Measurements from ENCODE around the gene VPS36. TPM values are rescaled to one million over a fixed set of nuclear protein-coding genes. Genes with fewer than 3 reads are reported as not detected.

Gene VPS36
- total RNA-seq, 1 experiment from 2014 or later, result 52.9 TPM

- Histone ChIP-seq H3K27ac (ENCODE audit: low read depth, low read length, poor library complexity, severe bottlenecking) (no peak overlapping the region), H3K4me3 (ENCODE audit: low read depth, low read length, poor library complexity, severe bottlenecking) (no peak overlapping the region), H3K4me1 (ENCODE audit: insufficient read depth, low read length, poor library complexity, severe bottlenecking) (no peaks in the 10 kb centered on the region), H3K27me3 (replicated peaks; ENCODE audit: insufficient read depth, low read depth, low read length, poor library complexity) (no peaks in the 10 kb centered on the region), H3K9me3 (ENCODE audit: low read depth, low read length, poor library complexity, severe bottlenecking) (no peaks in the 10 kb centered on the region), H3K36me3 (ENCODE audit: insufficient read depth, low read length, poor library complexity, severe bottlenecking) (peaks cover 11% of the 10 kb centered on the region)
- ChIA-PET CTCF (no interaction called here), POLR2A (ENCODE audit: low non-redundant PET) (no interaction called here)
- BruUV-seq (replicated peaks), result no TSS peak
- TF ChIP-seq EZH2 (IDR thresholded peaks at IDR 0.05; ENCODE audit: borderline replicate concordance, low read depth, low read length, poor library complexity, severe bottlenecking), result no peak
- TF ChIP-seq CTCF (conservative IDR thresholded peaks at IDR 0.05; ENCODE audit: low read depth, low read length), result no peak
- intact Hi-C loops (cut with micrococcal nuclease; ENCODE audit: unreplicated experiment), result no loop called here
- no peak for DNase-seq (ENCODE audit: low spot score)
Measured at GRCh38 chr13:52414963-52415362, 35.5 kb downstream of the VPS36 start.

GRCh38 chr13:52414051-52414450, 36.4 kb downstream of the VPS36 start:
- POLR2A ChIA-PET (ENCODE audit: low non-redundant PET), result no interaction called here
- no peaks in the 10 kb centered on the region for H3K4me1 ChIP-seq (ENCODE audit: insufficient read depth, low read length, poor library complexity, severe bottlenecking)

GRCh38 chr13:52412128-52412527, 38.3 kb downstream of the VPS36 start:
- Histone ChIP-seq H3K4me3 (ENCODE audit: low read depth, low read length, poor library complexity, severe bottlenecking) (no peak overlapping the region), H3K4me1 (ENCODE audit: insufficient read depth, low read length, poor library complexity, severe bottlenecking) (no peaks in the 10 kb centered on the region), H3K27me3 (replicated peaks; ENCODE audit: insufficient read depth, low read depth, low read length, poor library complexity) (no peaks in the 10 kb centered on the region), H3K9me3 (ENCODE audit: low read depth, low read length, poor library complexity, severe bottlenecking) (no peaks in the 10 kb centered on the region), H3K27ac (ENCODE audit: low read depth, low read length, poor library complexity, severe bottlenecking) (no peak overlapping the region), H3K36me3 (ENCODE audit: insufficient read depth, low read length, poor library complexity, severe bottlenecking) (peaks cover 10% of the 10 kb centered on the region)
- no TSS peak for BruUV-seq (replicated peaks)
- TF ChIP-seq CTCF (conservative IDR thresholded peaks at IDR 0.05; ENCODE audit: low read depth, low read length) (no peak), EZH2 (IDR thresholded peaks at IDR 0.05; ENCODE audit: borderline replicate concordance, low read depth, low read length, poor library complexity, severe bottlenecking) (no peak)
- POLR2A ChIA-PET (ENCODE audit: low non-redundant PET), result no interaction called here
- intact Hi-C loops (cut with micrococcal nuclease; ENCODE audit: unreplicated experiment), result no loop called here
- CTCF ChIA-PET, result no interaction called here
- no peak for DNase-seq (ENCODE audit: low spot score)

More at GRCh38 chr13:52414051-52414450, 36.4 kb downstream of the VPS36 start:
- intact Hi-C loops (cut with micrococcal nuclease; ENCODE audit: unreplicated experiment), result no loop called here
- TF ChIP-seq EZH2 (IDR thresholded peaks at IDR 0.05; ENCODE audit: borderline replicate concordance, low read depth, low read length, poor library complexity, severe bottlenecking) (no peak), CTCF (conservative IDR thresholded peaks at IDR 0.05; ENCODE audit: low read depth, low read length) (no peak)
- H3K4me3 ChIP-seq (ENCODE audit: low read depth, low read length, poor library complexity, severe bottlenecking), result no peak overlapping the region
- CTCF ChIA-PET, result no interaction called here
- no TSS peak for BruUV-seq (replicated peaks)
- H3K36me3 ChIP-seq (ENCODE audit: insufficient read depth, low read length, poor library complexity, severe bottlenecking), result peaks cover 11% of the 10 kb centered on the region
- no peaks in the 10 kb centered on the region for H3K9me3 ChIP-seq (ENCODE audit: low read depth, low read length, poor library complexity, severe bottlenecking)
- no peaks in the 10 kb centered on the region for H3K27me3 ChIP-seq (replicated peaks; ENCODE audit: insufficient read depth, low read depth, low read length, poor library complexity)
- DNase-seq (ENCODE audit: low spot score), result no peak
- no peak overlapping the region for H3K27ac ChIP-seq (ENCODE audit: low read depth, low read length, poor library complexity, severe bottlenecking)
